Measurements from ENCODE around the gene ITGA2.

- no peak for TF ChIP-seq CTCF (IDR thresholded peaks at IDR 0.05; ENCODE audit: low read depth, low read length)
- no peak for TF ChIP-seq POLR2A (IDR thresholded peaks at IDR 0.05; ENCODE audit: extremely low read depth, insufficient read length)
- no peak for TF ChIP-seq MYC (IDR thresholded peaks at IDR 0.05; ENCODE audit: low read depth, low read length)
Measured at GRCh38 chr5:53087171-53087570, 98.0 kb downstream of the ITGA2 start.

Data from NB4 (cell line).